Mucosa of descending colon (tissue), 3 donors: ENCODE measurements around the gene CHN2. TPM values are rescaled to one million over a fixed set of nuclear protein-coding genes. Genes with fewer than 3 reads are reported as not detected.

Experiments used
- ATAC-seq: fragments of 200-7000 bp; cut with Tn5 transposase; one replicate; pipeline ENCODE4 v1.9.1; 2020; ENCODE audit warnings: mild to moderate bottlenecking, moderate library complexity
- DNase-seq, 3 donors: peaks; one replicate each; pipeline ENCODE4 v3.0.0-alpha.2; 2020
- H3K36me3 ChIP-seq: fragments of 200-600 bp; one replicate; pipeline ENCODE4 v1.8.0; 2021; ENCODE audit warnings: low read depth, mild to moderate bottlenecking
- H3K4me1 ChIP-seq: fragments of 200-600 bp; one replicate; pipeline ENCODE4 v1.8.0; 2021; ENCODE audit warnings: low read depth, mild to moderate bottlenecking
- H3K4me3 ChIP-seq: fragments of 200-600 bp; one replicate; pipeline ENCODE4 v1.8.0; 2021; ENCODE audit warnings: mild to moderate bottlenecking
- H3K9me3 ChIP-seq: fragments of 200-600 bp; one replicate; pipeline ENCODE4 v1.8.0; 2021; ENCODE audit warnings: mild to moderate bottlenecking
- CTCF ChIP-seq: fragments of 200-600 bp; IDR thresholded peaks from one replicate; pipeline ENCODE4 v1.8.0; 2022; ENCODE audit warnings: antibody characterized with exemption, mild to moderate bottlenecking
- intact Hi-C, 2 donors: fragments of 100-400 bp; cut with DNase I in 1 of 2; cut with micrococcal nuclease in 1 of 2; formaldehyde crosslinking; loops; one replicate each; pipeline versions ENCODE4 v1.11.0 to v1.11.1; 2022; cut with DNase I, micrococcal nuclease
- total RNA-seq, 3 donors: library from RNA; stranded (reverse); fragmentation: NEBNext Ultra II Directional in 2 of 3; extraction: Animal tissue kit (Norgen Biotek cat#: 25700) in 2 of 3; gene quantifications; one replicate each; pipeline versions ENCODE4 v1.2.1 to v1.2.4, GENCODE V29; 2021 to 2023
- donor health status: DM: no; HTN: no; CAD: no; lungs with moderate emphysema.
- donor health status: DM: no; HTN: no; CAD: no.
- donor health status: DM: no; HTN: yes; CAD: no.

Gene CHN2
- total RNA-seq, 3 donors from 2014 or later: 18.7 to 41.5 (median 27.6) TPM

- H3K4me1 ChIP-seq: peaks cover 6% of the 10 kb centered on the region
- intact Hi-C loops: no loop called here
- no peaks in the 10 kb centered on the region for H3K36me3 ChIP-seq
- DNase-seq (no peak), ATAC-seq (no peak)
- H3K4me3 ChIP-seq: no peak overlapping the region
- TF ChIP-seq CTCF: no peak
- no peaks in the 10 kb centered on the region for H3K9me3 ChIP-seq
Measured at GRCh38 chr7:29371472-29371871, 176.9 kb downstream of the CHN2 start.

- intact Hi-C loops: no loop called here
- H3K9me3 ChIP-seq: no peaks in the 10 kb centered on the region
- H3K4me3 ChIP-seq: no peak overlapping the region
- DNase-seq (no peak), ATAC-seq (no peak)
- H3K36me3 ChIP-seq: no peaks in the 10 kb centered on the region
- no peak for TF ChIP-seq CTCF
- peaks cover 16% of the 10 kb centered on the region for H3K4me1 ChIP-seq
Measured at GRCh38 chr7:29372351-29373090, 177.9 kb downstream of the CHN2 start.

GRCh38 chr7:29375641-29376562 is 181.3 kb downstream of the CHN2 start:
- TF ChIP-seq CTCF: no peak
- Histone ChIP-seq H3K4me1 (peaks cover 21% of the 10 kb centered on the region), H3K9me3 (no peaks in the 10 kb centered on the region), H3K4me3 (no peak overlapping the region), H3K36me3 (no peaks in the 10 kb centered on the region)
- peak; percentile 91 for ATAC-seq
- intact Hi-C loops: no loop called here
- peak; percentile 51 to 78 (median 57) for DNase-seq

GRCh38 chr7:29377718-29378117 is 183.1 kb downstream of the CHN2 start:
- H3K36me3 ChIP-seq: no peaks in the 10 kb centered on the region
- DNase-seq (peak in 1 of 3 donors; percentile 31), ATAC-seq (no peak)
- H3K9me3 ChIP-seq: no peaks in the 10 kb centered on the region
- H3K4me3 ChIP-seq: no peak overlapping the region
- intact Hi-C loops: no loop called here
- H3K4me1 ChIP-seq: peaks cover 21% of the 10 kb centered on the region
- no peak for TF ChIP-seq CTCF

- ATAC-seq (no peak), DNase-seq (no peak)
- Histone ChIP-seq H3K4me3 (no peak overlapping the region), H3K9me3 (no peaks in the 10 kb centered on the region), H3K36me3 (no peaks in the 10 kb centered on the region), H3K4me1 (peaks cover 18% of the 10 kb centered on the region)
- TF ChIP-seq CTCF: no peak
- intact Hi-C loops: no loop called here
Measured at GRCh38 chr7:29379551-29379950, 185.0 kb downstream of the CHN2 start.
